ENCODE results near the gene PPIG. TPM values are rescaled to one million over a fixed set of nuclear protein-coding genes. Genes with fewer than 3 reads are reported as not detected.
"Not testable (repeated sequence)": the region's sequence is repeated elsewhere in the genome, so short reads cannot be mapped to it uniquely, and the experiment has no call there.

The PPIG gene
- total RNA-seq, 1 donor from 2014 or later, result 48.1 TPM

GRCh38 chr2:169676357-169676756, 92.2 kb downstream of the PPIG start:
- Histone ChIP-seq H3K9me3 (no peaks in the 10 kb centered on the region), H3K27ac (no peak overlapping the region), H3K4me3 (no peak overlapping the region), H3K36me3 (no peaks in the 10 kb centered on the region), H3K4me1 (no peaks in the 10 kb centered on the region), H3K27me3 (no peaks in the 10 kb centered on the region)
- no peak for DNase-seq (ENCODE audit: extremely low spot score in 2 of 2)
- intact Hi-C loops (cut with DNase I), result no loop called here
- no peak for TF ChIP-seq POLR2A (IDR thresholded peaks at IDR 0.05)
- no peak for TF ChIP-seq CTCF (IDR thresholded peaks at IDR 0.05)
- TF ChIP-seq POLR2AphosphoS5 (IDR thresholded peaks at IDR 0.05; ENCODE audit: insufficient read depth in 1 of 2, low read depth in 1 of 2), result no peak

GRCh38 chr2:169676850-169677249, 92.7 kb downstream of the PPIG start:
- intact Hi-C loops (cut with DNase I), result no loop called here
- Histone ChIP-seq H3K4me3 (no peak overlapping the region), H3K9me3 (no peaks in the 10 kb centered on the region), H3K27me3 (no peaks in the 10 kb centered on the region), H3K36me3 (no peaks in the 10 kb centered on the region), H3K27ac (no peak overlapping the region), H3K4me1 (no peaks in the 10 kb centered on the region)
- TF ChIP-seq POLR2AphosphoS5 (IDR thresholded peaks at IDR 0.05; ENCODE audit: insufficient read depth in 1 of 2, low read depth in 1 of 2) (no peak), CTCF (IDR thresholded peaks at IDR 0.05) (no peak), POLR2A (IDR thresholded peaks at IDR 0.05) (no peak)
- no peak for DNase-seq (ENCODE audit: extremely low spot score in 2 of 2)

- no peak for TF ChIP-seq POLR2A (IDR thresholded peaks at IDR 0.05)
- TF ChIP-seq CTCF (IDR thresholded peaks at IDR 0.05), result no peak
- no peak for TF ChIP-seq POLR2AphosphoS5 (IDR thresholded peaks at IDR 0.05; ENCODE audit: insufficient read depth in 1 of 2, low read depth in 1 of 2)
- Histone ChIP-seq H3K9me3 (no peaks in the 10 kb centered on the region), H3K4me3 (no peak overlapping the region), H3K27ac (no peak overlapping the region), H3K27me3 (no peaks in the 10 kb centered on the region), H3K36me3 (no peaks in the 10 kb centered on the region), H3K4me1 (no peaks in the 10 kb centered on the region)
- intact Hi-C loops (cut with DNase I), result no loop called here
- no peak for DNase-seq (ENCODE audit: extremely low spot score in 2 of 2)
These were observed 98.9 kb downstream of the PPIG start for GRCh38 chr2:169683054-169683424.

- Histone ChIP-seq H3K4me3 (no peak overlapping the region), H3K9me3 (no peaks in the 10 kb centered on the region), H3K36me3 (no peaks in the 10 kb centered on the region), H3K27me3 (no peaks in the 10 kb centered on the region), H3K27ac (no peak overlapping the region), H3K4me1 (no peaks in the 10 kb centered on the region)
- no peak for TF ChIP-seq POLR2A (IDR thresholded peaks at IDR 0.05)
- no peak for TF ChIP-seq CTCF (IDR thresholded peaks at IDR 0.05)
- TF ChIP-seq POLR2AphosphoS5 (IDR thresholded peaks at IDR 0.05; ENCODE audit: insufficient read depth in 1 of 2, low read depth in 1 of 2), result no peak
- intact Hi-C loops (cut with DNase I), result no loop called here
- DNase-seq (ENCODE audit: extremely low spot score in 2 of 2), result no peak
These were observed 99.4 kb downstream of the PPIG start for GRCh38 chr2:169683425-169684134.

GRCh38 chr2:169684135-169684565, 100.0 kb downstream of the PPIG start:
- DNase-seq (ENCODE audit: extremely low spot score in 2 of 2), result no peak
- intact Hi-C loops (cut with DNase I), result no loop called here
- Histone ChIP-seq H3K4me1 (no peaks in the 10 kb centered on the region), H3K9me3 (no peaks in the 10 kb centered on the region), H3K27me3 (no peaks in the 10 kb centered on the region), H3K36me3 (no peaks in the 10 kb centered on the region), H3K27ac (no peak overlapping the region), H3K4me3 (no peak overlapping the region)
- TF ChIP-seq POLR2A (IDR thresholded peaks at IDR 0.05), result no peak
- no peak for TF ChIP-seq CTCF (IDR thresholded peaks at IDR 0.05)
- TF ChIP-seq POLR2AphosphoS5 (IDR thresholded peaks at IDR 0.05; ENCODE audit: insufficient read depth in 1 of 2, low read depth in 1 of 2), result no peak

- H3K27ac ChIP-seq; H3K36me3 ChIP-seq; H3K4me3 ChIP-seq; H3K27me3 ChIP-seq; DNase-seq (ENCODE audit: extremely low spot score in 2 of 2); intact Hi-C loops (cut with DNase I); H3K9me3 ChIP-seq; H3K4me1 ChIP-seq: not testable (repeated sequence)
These were observed 100.6 kb downstream of the PPIG start for GRCh38 chr2:169684712-169685111.

GRCh38 chr2:169686825-169687224, 102.7 kb downstream of the PPIG start:
- intact Hi-C loops (cut with DNase I); H3K27ac ChIP-seq; H3K4me3 ChIP-seq; H3K4me1 ChIP-seq; DNase-seq (ENCODE audit: extremely low spot score in 2 of 2); H3K36me3 ChIP-seq; H3K9me3 ChIP-seq; H3K27me3 ChIP-seq: not testable (repeated sequence)

GRCh38 chr2:169687943-169688342, 103.8 kb downstream of the PPIG start:
- DNase-seq (ENCODE audit: extremely low spot score in 2 of 2); H3K27ac ChIP-seq; H3K27me3 ChIP-seq; H3K4me3 ChIP-seq; H3K36me3 ChIP-seq; H3K4me1 ChIP-seq; H3K9me3 ChIP-seq; intact Hi-C loops (cut with DNase I): not testable (repeated sequence)
